HG03439 (cell line): ENCODE data around the gene SYNE4.
"Not testable (repeated sequence)": the region's sequence is repeated elsewhere in the genome, so short reads cannot be mapped to it uniquely, and the experiment has no call there.

Experiments used
- ATAC-seq: cut with Tn5 transposase; IDR thresholded peaks from one replicate; pipeline ENCODE4 v1.9.1; 2021; ENCODE audit warnings: mild to moderate bottlenecking, moderate library complexity; ENCODE audit not compliant: unreplicated experiment

SYNE4 gene

GRCh38 chr19:35990771-35991730 is 17.6 kb downstream of the SYNE4 start:
- ATAC-seq = no peak

GRCh38 chr19:35990156-35990555 is 18.5 kb downstream of the SYNE4 start:
- ATAC-seq = no peak

DNA sequence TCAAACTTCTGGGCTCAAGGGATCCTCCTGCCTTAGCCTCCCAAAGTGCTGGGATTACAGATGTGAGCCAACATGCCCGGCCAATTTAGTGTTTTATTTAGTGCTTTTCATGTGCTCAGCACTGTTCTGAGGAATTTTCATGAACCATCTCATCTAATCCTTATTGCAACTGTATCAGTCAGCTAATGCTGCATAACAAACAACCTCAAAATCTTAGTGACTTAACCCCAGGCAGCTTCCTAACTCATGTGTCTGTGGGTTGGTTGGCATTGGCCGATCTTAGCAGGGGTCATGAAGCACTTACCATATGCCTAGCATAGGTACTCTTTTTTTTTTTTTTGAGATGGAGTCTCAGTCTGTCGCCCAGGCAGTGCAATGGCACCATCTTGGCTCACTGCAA is 19.8 kb downstream of the SYNE4 start:
- no peak for ATAC-seq

- no peak for ATAC-seq
Measured at GRCh38 chr19:35987571-35987896, 21.1 kb downstream of the SYNE4 start.

- no peak for ATAC-seq
Measured at GRCh38 chr19:35986664-35987570, 21.7 kb downstream of the SYNE4 start.

GRCh38 chr19:35986111-35986510 is 22.5 kb downstream of the SYNE4 start:
- no peak for ATAC-seq

DNA sequence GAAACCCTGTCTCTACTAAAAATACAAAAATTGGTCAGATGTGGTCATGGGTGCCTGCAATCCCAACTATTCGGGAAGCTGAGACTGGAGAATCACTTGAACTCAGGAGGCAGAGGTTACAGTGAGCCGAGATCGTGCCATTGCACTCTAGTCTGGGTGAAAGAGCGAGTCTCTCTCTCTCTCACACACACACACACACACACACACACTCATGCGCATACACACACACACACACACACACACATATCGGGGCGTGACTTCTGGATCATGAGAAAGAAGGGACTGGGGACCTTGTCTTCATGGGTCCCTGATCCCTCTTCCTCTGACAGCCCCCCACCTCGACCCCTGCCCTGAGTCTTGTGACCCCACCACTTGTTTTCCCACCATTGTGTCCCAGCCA is 25.4 kb downstream of the SYNE4 start:
- no peak for ATAC-seq

GRCh38 chr19:35980997-35981396 is 27.6 kb downstream of the SYNE4 start:
- not testable (repeated sequence) for ATAC-seq

GRCh38 chr19:35978832-35979365 is 29.7 kb downstream of the SYNE4 start:
- ATAC-seq = no peak

DNA sequence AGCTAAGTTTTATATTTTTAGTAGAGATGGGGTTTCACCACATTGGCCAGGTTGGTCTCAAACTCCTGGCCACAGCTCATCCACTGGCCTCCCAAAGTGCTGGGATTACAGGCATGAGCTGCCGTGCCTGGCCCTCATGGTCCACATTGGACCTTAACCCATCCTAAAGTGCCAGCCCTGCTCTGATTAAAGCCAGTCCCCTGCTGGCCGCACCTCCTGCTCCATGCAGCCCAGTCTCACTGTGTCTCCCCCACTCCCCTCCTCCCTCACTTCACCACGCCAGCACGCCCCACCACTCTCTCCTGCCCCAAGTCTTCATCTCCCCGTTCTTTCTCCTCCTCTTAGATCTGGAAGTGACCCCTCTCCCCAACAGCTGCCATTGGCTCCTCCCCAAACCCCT is 30.3 kb downstream of the SYNE4 start:
- ATAC-seq = no peak

DNA sequence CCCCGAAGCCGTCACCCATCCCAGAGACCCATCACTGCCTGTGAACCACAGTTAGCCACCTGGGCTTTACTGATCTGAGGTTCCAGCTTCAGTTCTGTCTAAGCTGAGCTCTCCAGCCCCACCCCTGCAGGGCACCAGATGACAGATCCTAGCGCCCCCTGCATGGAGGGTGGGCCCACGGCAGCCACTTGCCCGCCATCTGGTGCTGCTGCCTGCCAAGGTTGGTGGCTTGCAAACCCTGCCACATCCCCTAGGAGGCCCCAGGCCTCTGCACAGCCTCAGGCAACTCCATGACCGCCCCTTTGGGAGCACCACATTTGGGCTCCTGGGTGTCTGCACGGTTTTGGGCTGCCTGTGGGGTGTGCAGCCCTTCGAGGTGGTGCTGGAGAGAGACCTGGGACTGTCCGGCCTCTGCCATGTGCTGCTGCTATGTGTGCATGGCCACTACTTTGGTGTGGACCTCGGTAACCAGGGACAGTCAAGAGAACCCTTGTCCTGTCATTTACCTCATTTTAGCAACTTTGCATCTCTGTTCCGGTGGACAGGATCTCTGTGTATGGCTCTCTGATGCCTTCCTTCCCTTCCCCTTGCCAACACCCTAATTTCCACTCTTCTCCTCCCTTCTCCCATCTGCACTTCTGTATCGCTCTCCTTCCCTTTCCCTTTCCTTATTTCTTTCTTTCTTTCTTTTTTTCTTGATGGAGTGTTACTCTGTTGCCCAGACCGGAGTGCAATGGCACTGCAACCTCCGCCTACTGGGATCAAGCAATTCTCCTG is 31.0 kb downstream of the SYNE4 start:
- ATAC-seq = no peak

GRCh38 chr19:35975608-35976214 is 32.9 kb downstream of the SYNE4 start:
- no peak for ATAC-seq

DNA sequence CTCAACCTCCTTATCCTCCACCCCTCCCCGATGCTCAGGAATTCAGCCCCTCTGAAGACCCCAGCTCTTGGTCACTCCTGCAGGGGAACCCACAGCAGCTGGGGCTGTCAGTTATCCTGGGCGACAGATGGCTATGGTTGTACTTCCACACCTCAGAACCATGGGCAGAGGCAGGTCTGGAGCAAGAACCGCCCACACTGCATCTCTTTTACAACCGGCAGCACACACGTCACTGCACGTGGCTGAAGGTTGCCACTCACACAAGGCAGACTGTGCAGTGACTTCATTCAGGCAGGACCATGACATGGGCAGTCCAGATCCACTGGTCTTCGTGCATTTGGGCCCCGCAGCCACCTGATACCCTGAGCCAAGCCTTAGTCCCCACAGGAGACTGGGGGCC is 35.1 kb downstream of the SYNE4 start:
- no peak for ATAC-seq

GRCh38 chr19:35966771-35967170 is 41.8 kb downstream of the SYNE4 start:
- no peak for ATAC-seq

GRCh38 chr19:35963514-35963913 is 45.1 kb downstream of the SYNE4 start:
- ATAC-seq = no peak

DNA sequence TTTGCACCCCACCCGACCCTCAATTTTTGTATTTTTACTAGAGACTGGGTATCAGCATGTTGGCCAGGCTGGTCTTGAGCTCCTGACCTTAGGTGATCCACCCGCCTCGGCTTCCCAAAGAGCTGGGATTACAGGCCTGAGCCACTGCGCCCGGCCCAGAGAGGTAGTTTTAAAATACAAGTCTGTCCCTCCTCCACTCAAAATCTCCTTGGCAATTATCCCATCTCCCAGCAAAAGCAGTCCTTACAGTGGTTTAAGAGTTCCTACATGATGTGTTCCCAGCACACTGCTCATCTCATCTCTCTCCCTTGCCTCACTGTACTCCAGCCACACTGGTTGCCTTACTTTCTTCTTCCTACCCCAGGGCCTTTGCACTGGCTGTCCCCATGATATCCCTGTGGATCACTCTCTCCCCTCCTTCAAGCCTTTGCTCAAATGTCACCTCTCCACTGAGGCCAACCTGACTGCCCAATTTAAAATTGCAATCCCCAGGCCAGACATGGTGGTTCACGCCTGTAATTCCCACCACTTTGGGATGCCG is 48.1 kb downstream of the SYNE4 start:
- no peak for ATAC-seq

DNA sequence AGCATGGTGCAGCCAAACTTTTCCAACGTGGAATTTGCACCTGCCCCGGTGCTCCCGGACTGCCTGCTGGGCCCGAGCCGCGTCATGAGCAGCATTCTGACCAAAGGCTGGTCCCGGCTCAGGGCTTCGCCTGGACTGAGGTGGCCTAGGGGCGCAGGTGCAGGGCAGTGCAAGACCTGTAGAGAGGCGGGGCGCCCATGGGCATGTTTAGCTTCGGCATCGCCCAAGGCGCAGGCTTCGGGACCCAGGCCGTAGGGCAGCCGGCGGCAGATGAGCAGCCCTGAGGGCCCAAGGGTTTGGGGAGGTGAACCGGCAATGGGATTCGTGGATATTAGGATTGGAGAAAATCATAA is 48.7 kb downstream of the SYNE4 start:
- no peak for ATAC-seq

DNA sequence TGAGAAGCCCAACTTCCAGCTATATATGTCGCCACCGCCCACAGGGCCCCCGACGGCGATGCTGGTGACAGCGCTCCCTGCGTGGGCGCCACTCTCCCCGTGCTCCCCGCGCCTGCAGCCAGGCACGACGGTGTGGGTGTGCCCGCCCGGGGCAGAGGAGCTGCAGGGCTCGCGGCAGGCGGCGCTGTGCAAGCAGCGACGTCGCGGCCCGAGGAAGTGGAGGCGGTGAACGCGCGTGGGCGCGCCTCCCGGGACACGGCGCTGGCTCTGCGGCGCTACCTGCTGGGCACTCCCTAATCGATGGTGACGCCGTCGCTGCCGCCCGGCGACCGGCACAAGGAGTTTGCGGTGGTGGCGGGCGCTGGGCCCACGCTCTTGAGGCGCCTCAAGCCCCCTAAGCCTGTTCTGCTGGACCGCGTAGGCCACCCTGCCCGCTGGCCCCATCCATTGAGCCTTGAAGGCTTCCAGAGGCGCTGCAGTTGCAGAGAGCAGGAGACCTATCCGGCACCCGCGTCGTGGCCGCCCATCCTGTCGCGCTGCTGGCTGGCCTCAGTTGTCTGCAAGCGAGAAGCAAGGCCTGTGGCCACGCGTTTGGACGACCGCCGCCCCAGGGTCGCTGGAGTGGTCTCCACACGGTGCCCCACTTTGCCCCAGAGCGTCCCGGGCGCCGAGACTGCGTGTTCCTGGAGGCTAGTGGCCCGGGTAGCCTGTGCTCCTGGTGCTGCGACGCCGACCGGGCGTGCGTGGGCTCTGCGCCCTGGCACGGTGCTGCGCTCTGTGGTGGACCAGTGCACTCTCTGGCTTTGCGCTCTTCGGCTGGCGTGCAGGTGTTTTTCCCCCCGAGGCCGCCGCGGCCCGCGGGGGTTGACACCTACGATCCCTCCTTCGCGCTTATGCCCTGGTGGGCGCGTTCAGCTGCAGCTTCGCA is 49.3 kb downstream of the SYNE4 start:
- no peak for ATAC-seq

- ATAC-seq = no peak
Measured at GRCh38 chr19:35958660-35959039, 50.0 kb downstream of the SYNE4 start.
